Measurements from ENCODE around the gene DBNDD1.
A peak's percentile ranks its signal among the peaks of the same experiment; 100 is the strongest.
"Not testable (repeated sequence)": the region's sequence is repeated elsewhere in the genome, so short reads cannot be mapped to it uniquely, and the experiment has no call there.

DBNDD1 gene, protein sequence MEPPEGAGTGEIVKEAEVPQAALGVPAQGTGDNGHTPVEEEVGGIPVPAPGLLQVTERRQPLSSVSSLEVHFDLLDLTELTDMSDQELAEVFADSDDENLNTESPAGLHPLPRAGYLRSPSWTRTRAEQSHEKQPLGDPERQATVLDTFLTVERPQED

DNA sequence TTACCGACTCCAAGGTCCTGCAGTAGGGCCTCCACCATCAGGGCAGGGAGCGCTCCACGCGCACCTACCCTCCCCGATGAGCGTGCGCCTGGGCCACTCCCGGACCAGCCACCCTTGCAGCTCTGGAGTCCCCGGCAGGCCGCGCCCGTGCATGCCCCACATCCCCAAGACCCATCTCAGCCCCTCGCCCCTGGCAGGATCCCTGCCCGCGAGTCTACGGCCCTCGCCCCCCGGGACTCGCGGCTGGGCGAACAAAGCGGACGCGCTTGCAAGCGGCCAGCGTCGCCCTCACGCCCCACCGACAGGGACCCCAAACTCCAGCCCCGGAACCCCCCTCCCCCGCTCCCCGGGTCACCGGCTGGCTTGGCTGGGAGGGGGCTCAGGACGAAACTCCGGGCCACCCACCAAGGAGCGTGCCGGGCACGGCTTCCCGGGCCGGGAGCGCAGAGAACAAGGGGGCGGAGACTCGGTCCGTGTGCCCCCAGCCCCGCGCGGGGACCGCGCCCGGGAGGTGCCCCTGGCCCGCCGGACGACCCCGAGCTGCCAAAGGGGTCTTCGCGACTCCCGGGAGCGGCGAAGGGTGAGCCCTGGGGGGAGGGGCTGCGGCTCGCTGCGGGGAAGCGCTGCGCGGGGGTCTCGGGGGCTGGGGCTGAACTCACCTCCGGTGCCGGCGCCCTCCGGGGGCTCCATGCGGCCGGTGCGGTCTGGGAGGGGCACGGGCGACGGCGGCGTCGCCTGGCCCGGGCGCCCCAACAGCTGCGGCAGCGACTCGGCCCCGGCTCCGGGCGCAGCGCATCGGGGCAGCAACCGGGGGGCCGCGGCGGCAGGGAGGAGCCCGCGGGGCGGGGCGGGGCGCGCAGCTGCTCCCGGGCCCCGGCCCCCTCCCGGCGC is at the start of gene DBNDD1:
DBNDD1 (minus strand) TSS at position 805 of the 891 bp plus-strand sequence; CDS start at position 690, 115 bp downstream.
- DNase-seq = no peak

DNA sequence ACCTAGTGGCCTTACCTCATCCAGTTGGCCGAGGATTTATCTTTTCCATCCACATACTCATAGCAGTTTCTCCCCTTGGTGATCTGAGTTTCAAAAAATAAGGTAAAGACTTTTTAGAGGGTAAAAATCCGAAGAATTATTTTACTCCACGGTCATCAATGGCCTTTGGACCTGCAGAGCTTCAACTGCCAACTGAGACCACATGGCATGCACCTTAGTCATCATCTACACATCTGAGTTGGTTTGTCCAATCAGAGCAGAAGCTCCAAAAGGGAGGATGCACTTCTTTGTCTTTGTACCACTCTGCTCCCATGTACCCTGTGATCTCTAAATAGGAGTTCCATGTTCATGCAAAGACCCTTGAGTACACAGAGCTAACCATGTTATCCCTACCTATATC is 42.2 kb upstream of the DBNDD1 start:
- DNase-seq = no peak

DNA sequence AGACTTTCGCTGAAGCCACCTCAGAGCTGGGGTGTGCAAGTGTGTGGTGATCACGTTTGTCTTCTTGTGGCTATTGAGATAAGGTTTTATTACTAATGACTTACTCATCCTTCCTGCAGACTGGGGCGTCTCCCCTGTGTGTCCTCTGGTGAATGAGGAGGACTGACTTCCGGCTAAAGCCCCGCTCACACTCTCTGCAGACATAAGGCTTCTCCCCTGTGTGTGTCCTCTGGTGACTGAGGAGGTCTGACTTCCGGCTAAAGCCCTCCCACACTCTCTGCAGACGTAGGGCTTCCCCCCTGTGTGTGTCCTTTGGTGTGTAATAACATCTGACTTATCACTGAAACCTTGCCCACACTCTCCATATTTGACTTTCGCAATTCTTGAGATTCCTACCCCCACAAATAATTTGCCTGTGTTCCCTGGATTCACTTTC is 38.5 kb upstream of the DBNDD1 start:
- DNase-seq = no peak

DNA sequence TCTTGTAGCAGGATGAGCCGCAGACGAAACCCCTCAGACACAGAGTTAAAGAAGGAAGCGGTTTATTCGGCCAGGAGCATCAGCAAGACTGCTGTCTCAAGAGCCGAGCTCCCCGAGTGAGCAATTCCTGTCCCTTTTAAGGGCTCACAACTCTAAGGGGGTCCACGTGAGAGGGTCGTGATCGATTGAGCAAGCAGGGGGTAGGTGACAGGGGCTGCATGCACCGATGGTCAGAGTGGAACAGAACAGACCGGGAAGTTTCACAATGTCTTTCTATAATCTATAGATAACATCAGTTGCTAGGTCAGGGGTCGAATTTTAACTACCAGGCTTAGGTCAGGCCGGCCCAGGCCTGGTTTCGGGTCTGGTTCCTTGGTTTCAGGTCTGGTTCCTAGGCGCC is 37.3 kb upstream of the DBNDD1 start:
- DNase-seq = not testable (repeated sequence)

DNA sequence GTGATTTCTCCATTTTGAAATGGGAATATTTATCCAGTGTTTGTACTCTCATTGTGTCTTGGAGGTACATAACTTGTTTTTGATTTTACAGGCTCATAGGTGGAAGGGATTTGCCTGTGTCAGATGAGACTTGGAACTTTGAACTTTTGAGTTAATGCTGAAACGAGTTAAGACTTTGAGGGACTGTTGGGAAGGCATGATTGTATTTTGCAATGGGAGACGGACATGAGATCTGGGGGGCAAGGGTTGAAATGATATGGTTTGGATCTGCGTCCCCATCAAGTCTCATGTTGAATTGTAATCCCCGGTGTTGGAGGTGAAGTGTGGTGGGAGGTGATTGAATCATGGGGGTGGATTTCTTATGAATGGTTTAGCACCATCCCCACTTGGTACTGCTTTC is 36.1 kb upstream of the DBNDD1 start:
- DNase-seq = no peak

DNA sequence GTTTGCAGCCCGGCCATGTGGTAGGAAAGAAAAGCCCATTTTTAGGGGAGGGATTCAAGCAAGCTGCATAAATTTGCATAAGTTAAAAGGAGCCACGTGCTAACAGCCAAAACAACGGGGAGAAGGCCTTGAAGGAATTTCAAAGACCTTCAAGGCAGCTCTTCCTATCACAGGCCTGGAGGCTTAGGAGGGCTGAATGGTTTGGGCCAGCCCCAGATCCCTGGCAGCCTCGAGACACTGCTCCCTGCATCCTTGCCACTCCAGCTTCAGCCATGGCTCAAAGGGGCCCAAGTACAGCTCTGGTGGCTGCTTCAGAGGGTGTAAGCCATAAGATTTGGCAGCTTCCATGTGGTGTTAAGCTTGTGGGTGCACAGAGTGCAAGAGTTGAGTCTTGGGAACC is 35.3 kb upstream of the DBNDD1 start:
- no peak for DNase-seq

DNA sequence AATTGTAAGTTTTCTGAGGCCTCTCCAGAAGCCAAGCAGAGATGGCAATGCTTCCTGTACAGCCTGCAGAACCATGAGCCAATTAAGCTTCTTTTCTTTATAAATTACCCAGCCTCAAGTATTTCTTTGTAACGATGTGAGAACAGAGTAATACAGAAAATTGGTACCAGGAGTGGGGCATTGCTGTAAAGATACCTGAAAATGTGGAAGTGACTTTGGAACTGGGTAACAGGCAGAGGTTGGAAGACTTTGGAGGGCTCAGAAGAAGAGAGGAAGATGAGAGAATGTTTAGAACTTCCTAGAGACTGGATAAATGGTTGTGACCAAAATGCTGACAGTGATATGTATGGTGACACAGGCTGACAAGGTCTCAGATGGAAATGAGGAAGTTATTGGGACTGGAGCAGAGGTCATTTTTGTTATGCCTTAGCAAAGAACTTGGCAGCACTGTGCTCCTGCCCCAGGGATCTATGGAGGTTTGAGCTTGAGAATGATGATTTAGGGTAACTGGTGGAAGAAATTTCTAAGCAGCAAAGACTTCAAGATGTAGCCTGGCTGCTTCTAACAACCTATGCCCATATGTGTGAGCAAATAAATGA is 34.7 kb upstream of the DBNDD1 start:
- DNase-seq = no peak

DNA sequence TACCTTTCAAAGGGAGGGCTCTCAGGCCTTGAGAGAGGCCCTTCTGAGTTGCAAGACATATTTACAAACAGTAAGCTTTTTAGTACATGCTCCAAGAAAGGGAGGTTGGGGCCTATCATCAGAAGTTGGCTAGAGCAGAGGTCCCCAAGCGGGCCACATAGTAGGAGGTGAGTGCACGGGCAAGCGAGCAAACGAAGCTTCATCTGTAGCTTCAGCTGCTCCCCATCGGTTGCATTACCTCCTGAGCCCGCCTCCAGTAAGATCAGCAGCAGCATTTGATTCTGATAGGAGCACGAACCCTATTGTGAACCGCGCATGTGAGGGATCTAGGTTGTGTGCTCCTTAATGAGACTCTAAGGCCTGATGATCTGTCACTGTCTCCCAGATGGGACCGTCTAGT is 31.7 kb upstream of the DBNDD1 start:
- DNase-seq = no peak

DNA sequence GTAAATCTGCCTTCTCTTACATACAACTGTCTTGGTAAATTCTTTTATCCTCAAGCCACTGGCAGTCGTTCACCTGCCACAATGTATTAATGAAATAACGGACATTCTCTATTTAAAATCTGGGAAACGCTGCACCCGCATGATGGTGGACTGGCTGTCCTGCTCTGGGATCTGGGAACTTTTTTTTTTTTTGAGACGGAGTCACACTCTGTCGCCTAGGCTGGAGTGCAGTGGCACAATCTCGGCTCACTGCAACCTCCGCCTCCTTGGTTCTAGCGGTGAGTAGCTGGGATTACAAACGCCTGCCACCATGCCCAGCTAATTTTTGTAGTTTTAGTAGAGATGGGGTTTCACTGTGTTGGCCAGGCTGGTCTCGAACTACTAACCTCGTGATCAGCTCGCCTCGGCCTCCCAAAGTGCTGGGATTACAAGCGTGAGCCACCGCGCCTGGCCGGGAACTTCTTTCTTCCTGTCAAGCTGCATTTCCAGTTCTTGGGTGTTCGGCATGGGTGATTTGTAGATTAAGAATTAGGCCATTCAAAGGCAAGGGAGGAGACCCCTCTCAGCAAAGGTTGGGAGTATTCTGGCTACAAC is 29.6 kb upstream of the DBNDD1 start:
- no peak for DNase-seq

DNA sequence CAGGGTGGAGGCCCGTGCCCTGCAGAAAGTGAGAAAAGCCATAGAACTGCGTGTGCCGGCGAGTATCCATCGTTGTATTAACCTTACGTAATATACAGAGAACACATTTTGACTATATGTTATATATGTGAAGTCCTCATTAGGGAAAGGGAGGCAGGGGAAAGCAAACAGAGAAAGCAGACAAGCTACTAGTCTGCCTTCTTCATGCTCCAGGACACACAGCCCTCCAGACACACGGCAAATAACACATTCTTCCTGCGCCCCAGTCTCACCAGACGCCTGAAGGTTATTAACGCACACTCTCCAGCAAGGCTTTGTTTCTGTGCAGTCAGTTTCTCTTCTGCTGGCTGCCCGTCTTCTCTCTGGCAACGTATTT is 29.1 kb upstream of the DBNDD1 start:
- DNase-seq = no peak

DNA sequence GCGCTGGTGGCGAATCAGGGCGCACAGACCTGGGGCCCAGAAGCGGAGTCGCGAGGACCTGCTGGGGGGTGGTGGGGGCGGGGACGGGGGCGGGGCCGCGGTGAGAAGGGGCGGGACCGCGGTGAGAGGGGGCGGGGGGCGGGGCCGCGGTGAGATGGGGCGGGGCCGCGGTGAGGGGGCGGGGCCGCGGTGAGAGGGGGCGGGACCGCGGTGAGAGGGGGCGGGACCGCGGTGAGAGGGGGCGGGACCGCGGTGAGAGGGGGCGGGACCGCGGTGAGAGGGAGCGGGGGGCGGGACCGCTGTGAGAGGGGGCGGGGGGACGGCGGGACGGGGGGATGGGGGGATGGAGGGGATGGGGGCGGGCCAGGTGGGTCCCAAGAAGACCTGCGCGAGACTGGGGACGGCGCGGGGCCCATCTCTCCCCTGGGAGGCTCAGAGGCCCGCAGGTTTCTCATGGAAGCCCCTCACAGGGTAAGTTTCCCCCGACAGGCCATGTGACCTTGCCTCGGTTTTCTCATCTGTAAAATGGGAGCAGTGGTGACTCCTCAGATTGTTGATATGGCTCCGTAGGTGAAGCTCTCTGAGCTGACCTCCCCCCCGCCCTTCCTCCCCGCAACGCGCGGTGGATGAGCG is 28.6 kb upstream of the DBNDD1 start:
- no peak for DNase-seq

DNA sequence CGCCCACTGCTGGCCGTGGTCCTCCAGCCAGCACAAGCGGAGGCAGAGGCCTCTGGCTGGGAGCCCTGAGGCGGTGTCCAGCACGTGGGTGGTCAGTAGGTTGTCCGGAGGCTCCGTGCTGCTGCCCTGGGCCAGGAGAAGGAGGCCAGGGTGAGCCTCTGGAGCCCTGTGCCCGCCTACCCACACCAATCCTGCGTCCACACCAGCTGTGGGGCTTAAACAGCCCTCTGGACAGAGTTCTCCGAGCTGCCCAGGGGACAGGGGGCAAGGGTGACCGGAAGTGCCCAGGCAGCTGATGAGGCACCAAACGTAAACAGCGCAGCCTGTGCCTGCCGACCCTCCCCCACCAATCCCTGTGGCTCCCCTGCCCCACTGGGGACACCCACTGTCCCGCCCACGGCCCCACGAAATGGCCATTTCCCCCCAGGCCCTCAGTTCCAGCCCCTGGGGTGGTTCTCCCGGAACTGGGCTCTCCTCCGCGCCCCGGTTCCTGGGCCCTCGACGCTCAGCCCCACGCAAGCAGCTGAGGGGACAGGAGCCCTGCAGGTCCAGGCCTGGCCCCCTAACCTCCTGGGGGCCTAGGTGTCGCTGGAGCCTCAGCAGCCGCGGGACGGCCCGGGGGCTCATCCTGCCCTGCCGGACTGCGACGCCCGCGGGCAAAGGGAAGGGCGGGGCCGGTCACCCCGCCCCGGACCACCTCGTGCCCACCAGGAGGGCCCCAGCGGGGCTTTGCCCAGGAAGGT is 27.9 kb upstream of the DBNDD1 start:
- no peak for DNase-seq

DNA sequence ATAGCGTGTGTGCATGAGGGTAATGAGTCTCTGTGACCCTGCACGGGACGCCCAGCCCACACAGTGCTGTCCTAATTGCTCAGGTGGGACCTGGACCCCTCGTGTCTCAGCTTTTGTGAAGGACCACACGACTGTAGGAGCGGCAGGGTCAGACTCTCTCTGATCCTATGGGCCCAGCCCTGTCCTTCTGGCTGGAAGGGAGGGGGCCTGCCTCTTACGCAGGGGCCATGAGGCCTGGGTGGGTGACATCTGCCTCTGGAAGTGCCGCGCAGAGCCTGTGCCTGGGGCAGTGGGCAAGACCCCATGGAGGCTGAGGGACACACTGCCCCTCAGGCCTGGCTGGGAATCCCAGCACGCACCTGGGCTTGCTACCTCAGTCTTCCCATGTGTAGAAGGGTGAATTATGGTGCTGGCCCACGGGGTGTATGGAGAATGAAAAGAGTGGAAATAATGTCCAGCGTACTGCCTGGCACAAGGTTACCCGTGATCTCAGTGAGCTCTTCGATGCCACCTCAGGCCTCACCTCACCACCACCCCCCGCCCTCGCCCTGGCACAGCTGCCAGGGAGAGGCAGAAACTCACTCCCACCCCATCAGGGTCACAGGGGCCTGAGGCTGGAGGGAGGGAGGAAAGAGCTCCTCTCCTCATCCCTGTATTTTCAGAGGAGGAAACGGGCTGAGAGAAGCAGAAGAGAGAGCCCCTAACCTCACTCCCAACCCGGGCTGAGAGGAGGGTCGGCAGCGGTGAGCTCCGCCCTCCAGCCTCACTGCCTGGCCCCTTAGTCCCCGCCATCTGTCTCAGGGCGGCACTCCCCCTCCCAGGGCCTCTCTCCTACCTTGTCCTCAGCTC is 27.1 kb upstream of the DBNDD1 start:
- DNase-seq = peak; percentile 12

DNA sequence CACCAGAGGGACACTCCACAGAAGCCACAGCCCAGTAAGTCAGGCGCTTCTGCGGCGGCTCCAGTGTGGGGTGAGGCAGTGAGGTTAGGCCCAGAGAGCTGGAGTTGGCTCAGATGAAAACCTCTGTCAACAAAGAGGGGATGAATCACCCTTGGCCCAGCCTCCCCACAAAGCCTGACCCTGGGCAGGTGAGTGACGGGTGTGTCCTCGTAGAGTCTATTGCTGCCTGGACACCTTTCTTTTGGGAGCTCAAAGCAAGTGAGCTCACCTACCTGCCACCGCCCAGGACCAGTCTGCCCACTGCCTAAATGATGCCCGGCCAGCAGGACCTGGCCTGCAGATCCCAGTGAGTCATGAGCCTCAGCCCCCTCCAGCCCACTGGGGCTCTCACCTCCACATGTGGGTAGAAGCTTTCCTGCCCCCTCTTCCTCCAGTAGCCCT is 24.9 kb upstream of the DBNDD1 start:
- no peak for DNase-seq

DNA sequence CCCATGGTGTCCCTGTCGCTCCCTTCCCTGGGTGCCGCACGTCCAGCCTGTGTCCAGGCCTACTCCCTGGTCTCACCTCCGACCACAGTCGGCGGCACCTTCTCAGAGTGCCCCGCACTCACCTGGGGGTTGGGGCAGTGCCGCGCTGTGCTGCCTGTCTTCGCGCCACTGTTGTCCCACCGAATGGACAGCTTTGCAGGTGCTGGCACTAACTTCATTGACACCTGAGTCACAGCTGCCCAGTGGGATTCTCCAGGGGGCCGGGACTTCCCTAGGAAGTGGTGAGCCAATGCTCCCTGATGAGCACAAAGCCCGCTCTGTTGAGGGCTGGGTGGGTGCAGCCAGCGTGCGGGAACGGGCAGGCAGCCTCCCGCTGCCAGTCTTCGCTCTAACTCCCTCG is 24.3 kb upstream of the DBNDD1 start:
- DNase-seq = no peak

DNA sequence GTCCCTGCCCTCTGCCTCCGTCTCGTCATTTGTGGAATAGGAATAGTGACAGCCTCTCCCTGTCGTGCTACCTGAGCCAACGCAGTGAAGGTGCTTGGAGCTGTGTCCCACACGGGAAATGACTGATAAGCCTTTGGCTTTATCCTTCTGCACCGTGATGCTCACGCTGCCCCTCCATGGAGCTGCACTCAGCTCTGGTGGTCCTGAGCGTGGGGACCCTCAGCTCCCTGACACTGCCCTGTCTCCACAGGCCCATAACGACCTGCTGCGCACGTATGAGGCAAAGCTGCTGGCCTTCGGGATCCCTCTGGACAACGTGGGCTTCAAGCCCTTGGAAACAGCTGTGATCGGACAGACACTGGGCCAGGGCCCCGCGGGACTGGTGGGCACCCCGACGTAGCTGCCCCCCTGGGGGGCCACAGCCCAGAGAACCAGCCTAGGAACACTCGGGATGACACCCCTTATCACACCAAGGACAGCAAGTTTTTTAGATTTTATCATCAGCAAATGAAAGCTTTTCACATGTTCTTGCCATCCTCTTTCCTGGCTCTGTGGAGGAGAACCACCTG is 23.8 kb upstream of the DBNDD1 start:
- no peak for DNase-seq

DNA sequence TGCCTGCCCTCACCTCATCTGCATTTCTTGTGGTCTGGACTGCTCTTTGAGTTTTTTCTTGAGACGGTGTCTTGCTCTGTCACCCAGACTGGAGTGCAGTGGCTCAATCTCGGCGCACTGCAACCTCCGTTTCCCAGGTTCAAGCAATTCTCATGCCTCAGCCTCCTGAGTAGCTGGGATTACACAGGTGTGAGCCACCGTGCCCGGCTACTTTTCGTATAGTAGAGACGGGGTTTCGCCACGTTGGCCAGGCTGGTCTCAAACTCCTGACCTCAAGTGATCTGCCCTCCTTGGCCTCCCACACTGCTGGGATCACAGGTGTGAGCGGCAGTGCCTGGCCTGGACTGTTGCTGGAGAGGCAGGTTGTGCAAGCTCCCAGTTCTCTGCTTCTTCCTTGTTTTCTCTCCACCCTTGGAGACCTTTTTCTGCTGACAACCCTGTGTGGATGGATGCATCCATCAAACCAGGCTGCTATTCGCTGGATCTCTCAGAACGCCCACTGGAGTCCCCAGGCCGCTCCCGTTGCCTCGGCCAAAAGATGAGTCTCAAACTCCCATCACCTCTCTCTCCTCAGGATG is 22.7 kb upstream of the DBNDD1 start:
- no peak for DNase-seq

DNA sequence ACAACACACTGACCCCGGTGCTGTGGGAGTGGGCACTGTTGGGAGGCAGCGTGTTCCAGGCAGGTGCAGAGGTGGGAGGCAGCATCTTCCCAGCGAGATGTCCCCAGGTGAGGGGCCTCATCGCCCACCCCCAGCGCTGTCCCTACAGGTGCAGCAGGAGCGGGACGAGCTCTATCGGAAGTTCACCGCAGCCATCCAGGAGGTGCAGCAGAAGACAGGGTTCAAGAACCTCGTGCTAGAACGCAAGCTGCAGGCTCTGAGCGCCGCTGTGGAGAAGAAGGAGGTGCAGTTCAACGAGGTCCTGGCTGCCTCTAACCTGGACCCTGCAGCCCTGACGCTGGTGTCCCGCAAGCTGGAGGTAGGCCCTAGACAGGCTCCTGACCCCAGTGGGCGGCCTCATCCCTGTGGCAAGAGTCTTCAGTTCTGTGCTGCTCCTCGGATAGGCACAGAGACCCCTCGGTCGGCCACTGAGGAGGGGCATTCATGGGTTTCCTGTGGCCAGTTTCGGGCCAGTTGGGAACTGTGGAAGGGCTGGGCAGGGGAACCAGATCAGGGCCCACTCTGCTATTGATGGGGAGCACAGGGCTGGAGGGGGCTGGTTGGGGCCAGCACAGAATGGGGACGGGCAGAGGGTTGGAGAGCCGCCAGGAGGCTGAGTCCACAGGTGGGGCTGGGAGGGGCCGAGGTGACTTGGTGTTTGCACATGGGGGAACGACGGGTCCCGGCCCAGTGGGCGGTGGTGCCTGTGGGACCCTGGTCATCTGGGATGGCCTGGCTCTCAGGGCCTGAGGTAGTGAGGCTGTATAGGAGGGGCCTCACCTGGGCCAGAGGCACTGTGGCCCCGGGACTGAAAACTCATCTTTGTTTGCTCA is 21.1 kb upstream of the DBNDD1 start:
- DNase-seq = no peak

DNA sequence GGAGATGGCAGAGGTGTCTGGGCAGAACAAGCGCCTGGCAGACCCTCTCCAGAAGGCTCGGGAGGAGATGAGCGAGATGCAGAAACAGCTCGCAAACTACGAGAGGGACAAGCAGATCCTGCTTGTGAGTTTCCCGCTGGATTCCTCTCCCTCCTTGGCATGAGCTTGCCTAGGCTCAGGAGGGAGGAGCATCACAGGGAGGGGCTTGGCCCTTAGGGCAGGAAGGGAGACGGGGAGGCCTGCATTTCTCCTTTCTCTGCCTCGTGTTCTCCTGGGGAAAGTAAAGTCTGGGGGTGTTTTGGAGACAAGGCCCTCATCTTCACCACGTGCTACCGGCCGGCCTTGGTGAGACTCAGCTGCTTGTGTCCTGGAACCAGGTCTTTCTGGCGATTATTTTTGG is 18.0 kb upstream of the DBNDD1 start:
- no peak for DNase-seq

DNA sequence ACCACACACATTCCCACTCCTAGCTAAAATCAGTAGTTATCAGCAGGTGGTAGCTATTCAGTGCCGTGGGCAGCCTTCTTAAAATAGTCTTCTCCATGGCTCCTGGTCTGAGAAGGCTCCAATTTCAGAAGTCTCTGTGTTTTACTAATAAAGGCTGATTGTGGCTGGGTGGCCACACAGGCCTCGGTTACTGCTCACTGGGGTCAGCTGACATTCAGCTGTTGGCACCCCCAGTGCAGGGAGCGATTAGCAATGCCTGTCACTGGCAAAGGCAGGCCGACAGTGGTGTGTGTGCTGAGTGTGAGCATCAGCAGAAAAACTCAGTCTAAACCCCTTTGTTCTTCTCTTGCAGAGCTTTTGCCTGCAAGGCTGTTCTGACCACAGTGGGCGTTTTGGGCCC is 16.6 kb upstream of the DBNDD1 start:
- DNase-seq = no peak
